ENCODE results near the gene RNU6-1.

Gene RNU6-1

GRCh38 chr15:67812241-67812644 lies 27.6 kb downstream of the RNU6-1 start:
- no peak overlapping the region for H3K4me3 ChIP-seq (ENCODE audit: insufficient read depth, low read depth, low read length, poor library complexity, severe bottlenecking)
- no peaks in the 10 kb centered on the region for H3K27me3 ChIP-seq (replicated peaks; ENCODE audit: control insufficient read depth, insufficient read depth, low read length, poor library complexity, severe bottlenecking)
- no peaks in the 10 kb centered on the region for H3K4me1 ChIP-seq (ENCODE audit: control insufficient read depth, insufficient read depth, low read length, poor library complexity, severe bottlenecking)
- H3K27ac ChIP-seq (ENCODE audit: insufficient read depth, low read length, poor library complexity, severe bottlenecking) = no peak overlapping the region
- no peak for DNase-seq
- H3K9me3 ChIP-seq (ENCODE audit: control insufficient read depth, low read length) = no peaks in the 10 kb centered on the region
- no peaks in the 10 kb centered on the region for H3K36me3 ChIP-seq (ENCODE audit: control insufficient read depth, insufficient read depth, low read length)

DNA sequence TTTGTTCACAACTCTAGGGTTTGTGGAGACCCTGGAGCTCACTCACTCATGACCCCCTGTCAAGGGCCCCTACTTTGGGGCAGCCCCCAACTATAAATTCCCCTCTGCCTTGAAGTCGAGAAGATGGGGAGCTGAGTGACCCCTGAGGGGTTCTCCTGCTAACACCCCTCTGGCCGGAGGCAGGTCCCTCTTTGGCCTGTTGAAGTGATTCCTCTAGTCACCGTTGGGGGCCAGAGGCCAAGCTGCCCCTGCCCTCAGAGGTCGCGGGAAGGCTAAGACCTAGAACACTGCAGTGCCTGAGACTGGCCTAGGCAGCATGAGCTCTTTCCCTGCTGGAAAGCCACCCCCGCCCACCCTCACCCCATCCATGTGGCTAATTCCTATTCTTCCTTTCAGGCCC lies 30.0 kb downstream of the RNU6-1 start:
- H3K27ac ChIP-seq (ENCODE audit: insufficient read depth, low read length, poor library complexity, severe bottlenecking) = no peak overlapping the region
- no peaks in the 10 kb centered on the region for H3K9me3 ChIP-seq (ENCODE audit: control insufficient read depth, low read length)
- H3K4me1 ChIP-seq (ENCODE audit: control insufficient read depth, insufficient read depth, low read length, poor library complexity, severe bottlenecking) = no peaks in the 10 kb centered on the region
- no peaks in the 10 kb centered on the region for H3K27me3 ChIP-seq (replicated peaks; ENCODE audit: control insufficient read depth, insufficient read depth, low read length, poor library complexity, severe bottlenecking)
- H3K4me3 ChIP-seq (ENCODE audit: insufficient read depth, low read depth, low read length, poor library complexity, severe bottlenecking) = no peak overlapping the region
- H3K36me3 ChIP-seq (ENCODE audit: control insufficient read depth, insufficient read depth, low read length) = peaks cover 5% of the 10 kb centered on the region
- no peak for DNase-seq

GRCh38 chr15:67809441-67809840 lies 30.4 kb downstream of the RNU6-1 start:
- H3K27me3 ChIP-seq (replicated peaks; ENCODE audit: control insufficient read depth, insufficient read depth, low read length, poor library complexity, severe bottlenecking) = no peaks in the 10 kb centered on the region
- H3K36me3 ChIP-seq (ENCODE audit: control insufficient read depth, insufficient read depth, low read length) = peaks cover 5% of the 10 kb centered on the region
- no peak overlapping the region for H3K27ac ChIP-seq (ENCODE audit: insufficient read depth, low read length, poor library complexity, severe bottlenecking)
- no peak for DNase-seq
- no peaks in the 10 kb centered on the region for H3K4me1 ChIP-seq (ENCODE audit: control insufficient read depth, insufficient read depth, low read length, poor library complexity, severe bottlenecking)
- H3K4me3 ChIP-seq (ENCODE audit: insufficient read depth, low read depth, low read length, poor library complexity, severe bottlenecking) = no peak overlapping the region
- H3K9me3 ChIP-seq (ENCODE audit: control insufficient read depth, low read length) = no peaks in the 10 kb centered on the region

DNA sequence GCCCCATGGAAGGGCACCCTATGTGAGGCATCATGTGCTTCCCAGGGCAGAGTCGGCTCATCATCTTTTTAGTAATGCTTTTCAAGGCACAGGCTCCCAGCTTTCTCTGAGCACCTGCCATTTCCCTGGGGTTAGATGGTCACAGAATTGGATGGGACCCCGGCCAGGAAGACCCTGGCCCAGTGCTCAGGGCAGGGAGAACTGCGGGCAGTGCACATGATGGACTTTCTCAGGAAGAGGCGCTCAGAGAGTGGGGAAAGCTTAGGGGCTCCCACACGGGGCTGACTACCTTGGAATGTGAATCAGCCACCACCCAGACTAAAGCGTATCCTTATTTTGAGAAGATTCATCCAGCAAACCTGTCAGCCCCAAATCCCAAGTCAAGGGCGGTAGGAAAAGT lies 31.0 kb downstream of the RNU6-1 start:
- Histone ChIP-seq H3K4me3 (ENCODE audit: insufficient read depth, low read depth, low read length, poor library complexity, severe bottlenecking) (no peak overlapping the region), H3K4me1 (ENCODE audit: control insufficient read depth, insufficient read depth, low read length, poor library complexity, severe bottlenecking) (no peaks in the 10 kb centered on the region), H3K27ac (ENCODE audit: insufficient read depth, low read length, poor library complexity, severe bottlenecking) (no peak overlapping the region), H3K36me3 (ENCODE audit: control insufficient read depth, insufficient read depth, low read length) (peaks cover 5% of the 10 kb centered on the region), H3K27me3 (replicated peaks; ENCODE audit: control insufficient read depth, insufficient read depth, low read length, poor library complexity, severe bottlenecking) (no peaks in the 10 kb centered on the region), H3K9me3 (ENCODE audit: control insufficient read depth, low read length) (no peaks in the 10 kb centered on the region)
- no peak for DNase-seq

DNA sequence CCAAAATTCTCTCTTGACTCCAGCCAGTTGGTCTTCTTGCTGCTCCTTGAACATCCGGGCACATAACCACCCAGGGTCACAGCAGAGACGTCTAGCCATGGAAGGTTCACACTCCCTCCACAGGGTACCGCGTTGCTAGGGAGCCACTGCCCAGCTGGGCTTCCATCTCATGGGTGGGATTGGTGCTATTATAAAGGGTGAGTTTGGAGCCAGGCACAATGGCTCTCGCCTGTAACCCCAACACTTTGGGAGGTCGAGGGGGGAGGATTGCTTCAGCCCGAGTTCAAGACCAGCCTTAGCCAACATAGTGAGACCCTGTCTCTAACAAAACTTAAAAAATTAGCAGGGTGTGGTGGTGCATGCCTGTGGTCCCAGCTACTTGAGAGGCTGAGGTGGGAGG lies 32.0 kb downstream of the RNU6-1 start:
- no peaks in the 10 kb centered on the region for H3K4me1 ChIP-seq (ENCODE audit: control insufficient read depth, insufficient read depth, low read length, poor library complexity, severe bottlenecking)
- no peak overlapping the region for H3K27ac ChIP-seq (ENCODE audit: insufficient read depth, low read length, poor library complexity, severe bottlenecking)
- H3K27me3 ChIP-seq (replicated peaks; ENCODE audit: control insufficient read depth, insufficient read depth, low read length, poor library complexity, severe bottlenecking) = no peaks in the 10 kb centered on the region
- DNase-seq = no peak
- no peaks in the 10 kb centered on the region for H3K9me3 ChIP-seq (ENCODE audit: control insufficient read depth, low read length)
- H3K4me3 ChIP-seq (ENCODE audit: insufficient read depth, low read depth, low read length, poor library complexity, severe bottlenecking) = no peak overlapping the region
- peaks cover 5% of the 10 kb centered on the region for H3K36me3 ChIP-seq (ENCODE audit: control insufficient read depth, insufficient read depth, low read length)

- no peak for DNase-seq
- Histone ChIP-seq H3K27ac (ENCODE audit: insufficient read depth, low read length, poor library complexity, severe bottlenecking) (no peak overlapping the region), H3K4me1 (ENCODE audit: control insufficient read depth, insufficient read depth, low read length, poor library complexity, severe bottlenecking) (no peaks in the 10 kb centered on the region), H3K36me3 (ENCODE audit: control insufficient read depth, insufficient read depth, low read length) (peaks cover 5% of the 10 kb centered on the region), H3K4me3 (ENCODE audit: insufficient read depth, low read depth, low read length, poor library complexity, severe bottlenecking) (no peak overlapping the region), H3K9me3 (ENCODE audit: control insufficient read depth, low read length) (no peaks in the 10 kb centered on the region), H3K27me3 (replicated peaks; ENCODE audit: control insufficient read depth, insufficient read depth, low read length, poor library complexity, severe bottlenecking) (no peaks in the 10 kb centered on the region)
These were observed 32.7 kb downstream of the RNU6-1 start for GRCh38 chr15:67807141-67807540.

- no peak for DNase-seq
- Histone ChIP-seq H3K27me3 (replicated peaks; ENCODE audit: control insufficient read depth, insufficient read depth, low read length, poor library complexity, severe bottlenecking) (no peaks in the 10 kb centered on the region), H3K36me3 (ENCODE audit: control insufficient read depth, insufficient read depth, low read length) (peaks cover 5% of the 10 kb centered on the region)
These were observed 33.3 kb downstream of the RNU6-1 start for GRCh38 chr15:67806536-67806935.

GRCh38 chr15:67805666-67806516 lies 34.0 kb downstream of the RNU6-1 start:
- Histone ChIP-seq H3K4me1 (ENCODE audit: control insufficient read depth, insufficient read depth, low read length, poor library complexity, severe bottlenecking) (no peaks in the 10 kb centered on the region), H3K27me3 (replicated peaks; ENCODE audit: control insufficient read depth, insufficient read depth, low read length, poor library complexity, severe bottlenecking) (no peaks in the 10 kb centered on the region), H3K36me3 (ENCODE audit: control insufficient read depth, insufficient read depth, low read length) (peaks cover 5% of the 10 kb centered on the region), H3K27ac (ENCODE audit: insufficient read depth, low read length, poor library complexity, severe bottlenecking) (no peak overlapping the region), H3K9me3 (ENCODE audit: control insufficient read depth, low read length) (no peaks in the 10 kb centered on the region), H3K4me3 (ENCODE audit: insufficient read depth, low read depth, low read length, poor library complexity, severe bottlenecking) (no peak overlapping the region)
- no peak for DNase-seq

More at GRCh38 chr15:67806536-67806935, 33.3 kb downstream of the RNU6-1 start:
- Histone ChIP-seq H3K27ac (ENCODE audit: insufficient read depth, low read length, poor library complexity, severe bottlenecking) (no peak overlapping the region), H3K4me1 (ENCODE audit: control insufficient read depth, insufficient read depth, low read length, poor library complexity, severe bottlenecking) (no peaks in the 10 kb centered on the region), H3K4me3 (ENCODE audit: insufficient read depth, low read depth, low read length, poor library complexity, severe bottlenecking) (no peak overlapping the region), H3K9me3 (ENCODE audit: control insufficient read depth, low read length) (no peaks in the 10 kb centered on the region)

DNA sequence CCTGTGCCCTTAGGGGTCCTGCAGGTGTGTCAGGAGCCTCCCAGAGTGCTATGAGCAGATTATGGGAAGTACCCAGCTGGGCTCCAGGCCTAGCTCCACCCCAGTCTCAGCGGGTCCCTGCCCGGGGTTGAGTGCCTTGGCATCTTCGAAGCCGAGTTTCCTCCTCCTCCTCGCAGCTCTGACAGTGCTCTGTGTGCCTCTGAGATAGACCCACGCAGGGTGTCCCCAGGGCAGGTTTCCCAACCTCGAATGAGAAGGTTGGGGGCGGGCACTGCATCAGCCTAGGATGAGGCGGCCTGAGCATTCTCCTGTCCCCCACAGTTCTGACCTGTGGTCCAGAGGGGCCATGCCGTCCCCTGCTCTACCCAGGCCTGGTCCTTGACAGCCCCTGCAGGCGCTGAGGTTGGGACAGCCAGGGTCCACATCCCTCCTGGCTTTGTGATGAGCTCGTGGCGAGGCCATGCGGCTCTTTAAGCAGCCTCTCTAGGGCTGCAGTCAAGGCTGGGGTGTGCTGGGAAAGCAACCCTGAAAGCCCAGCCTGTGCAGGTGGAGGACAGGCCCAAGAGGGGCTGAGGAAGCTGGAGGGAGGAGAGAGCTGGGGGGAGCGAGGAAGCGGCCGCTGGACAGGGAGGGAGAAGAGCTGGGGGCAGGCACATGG lies 34.7 kb downstream of the RNU6-1 start:
- H3K9me3 ChIP-seq (ENCODE audit: control insufficient read depth, low read length) = no peaks in the 10 kb centered on the region
- no peak overlapping the region for H3K4me3 ChIP-seq (ENCODE audit: insufficient read depth, low read depth, low read length, poor library complexity, severe bottlenecking)
- H3K27ac ChIP-seq (ENCODE audit: insufficient read depth, low read length, poor library complexity, severe bottlenecking) = no peak overlapping the region
- H3K27me3 ChIP-seq (replicated peaks; ENCODE audit: control insufficient read depth, insufficient read depth, low read length, poor library complexity, severe bottlenecking) = no peaks in the 10 kb centered on the region
- no peaks in the 10 kb centered on the region for H3K4me1 ChIP-seq (ENCODE audit: control insufficient read depth, insufficient read depth, low read length, poor library complexity, severe bottlenecking)
- peaks cover 5% of the 10 kb centered on the region for H3K36me3 ChIP-seq (ENCODE audit: control insufficient read depth, insufficient read depth, low read length)
- no peak for DNase-seq

All from effector memory CD4-positive, alpha-beta T cell (primary cell).